Measurements from ENCODE around the gene ZCCHC2. TPM values are rescaled to one million over a fixed set of nuclear protein-coding genes. Genes with fewer than 3 reads are reported as not detected.

ZCCHC2 gene
- total RNA-seq, 1 donor from 2014 or later = 23.9 TPM

DNA sequence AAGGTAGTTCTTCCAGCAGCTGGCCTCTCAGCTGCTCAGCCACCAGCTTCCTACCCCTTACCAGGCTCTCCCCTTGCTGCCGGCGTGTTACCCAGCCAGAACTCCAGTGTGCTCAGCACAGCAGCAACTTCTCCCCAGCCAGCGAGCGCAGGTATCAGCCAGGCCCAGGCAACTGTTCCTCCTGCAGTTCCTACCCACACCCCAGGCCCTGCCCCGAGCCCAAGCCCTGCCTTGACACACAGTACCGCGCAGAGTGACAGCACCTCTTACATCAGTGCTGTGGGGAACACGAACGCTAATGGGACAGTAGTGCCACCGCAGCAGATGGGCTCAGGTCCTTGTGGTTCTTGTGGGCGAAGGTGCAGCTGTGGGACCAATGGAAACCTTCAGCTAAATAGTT is 52.0 kb downstream of the ZCCHC2 start:
- peak; percentile 34 for ATAC-seq
- no peak for DNase-seq (ENCODE audit: low spot score)

DNA sequence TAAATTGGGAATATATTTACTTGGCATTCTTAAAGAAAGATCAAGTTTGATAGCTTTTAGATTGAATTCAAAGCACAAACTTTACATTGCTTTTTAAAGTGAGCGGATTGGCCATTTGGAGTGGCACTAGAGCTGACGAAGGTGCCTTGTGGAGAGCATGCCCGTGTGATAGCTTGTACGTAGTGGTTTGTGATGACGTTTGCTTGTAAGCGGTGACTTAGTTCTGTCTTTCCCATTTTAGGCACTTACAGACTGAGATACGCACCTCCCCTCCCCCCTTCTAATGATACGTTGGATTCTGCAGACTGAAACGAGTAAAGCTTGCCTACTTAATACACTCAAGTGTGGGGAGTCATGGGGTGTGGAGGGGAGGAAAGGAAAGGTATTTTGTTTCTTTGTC is 53.4 kb downstream of the ZCCHC2 start:
- no peak for ATAC-seq
- no peak for DNase-seq (ENCODE audit: low spot score)

DNA sequence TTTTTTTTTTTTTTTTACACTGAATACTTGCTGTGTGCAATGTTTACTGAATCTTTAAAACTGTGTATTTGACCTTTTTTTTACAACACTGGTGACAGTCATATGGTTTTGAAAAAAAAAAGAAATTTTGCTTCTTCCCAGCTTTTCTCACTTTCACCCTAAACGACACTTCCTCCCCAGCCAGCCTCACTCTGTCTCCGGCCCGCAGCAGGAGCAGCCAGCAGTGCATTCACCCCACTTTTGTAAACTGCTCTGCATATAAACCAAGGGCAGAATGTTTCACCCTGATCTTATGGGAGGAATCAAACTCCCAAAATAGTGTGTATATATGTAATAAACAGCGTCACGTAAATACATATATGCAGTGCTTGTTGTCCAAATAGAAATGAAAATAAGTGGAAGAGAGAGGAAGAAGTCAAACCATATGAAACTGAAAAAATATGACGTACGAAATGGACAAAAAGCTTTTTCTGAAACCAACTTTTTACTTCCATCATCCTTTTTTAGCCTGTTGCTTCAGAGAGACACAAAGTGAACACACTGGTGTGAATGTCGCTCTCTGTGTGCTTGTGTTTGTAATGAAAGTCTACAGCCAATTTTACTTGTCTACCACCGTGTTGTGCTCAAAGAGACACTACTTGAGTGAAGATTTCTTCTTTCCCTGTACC is 54.2 kb downstream of the ZCCHC2 start:
- ATAC-seq (peak; percentile 32), DNase-seq (ENCODE audit: low spot score) (no peak)

DNA sequence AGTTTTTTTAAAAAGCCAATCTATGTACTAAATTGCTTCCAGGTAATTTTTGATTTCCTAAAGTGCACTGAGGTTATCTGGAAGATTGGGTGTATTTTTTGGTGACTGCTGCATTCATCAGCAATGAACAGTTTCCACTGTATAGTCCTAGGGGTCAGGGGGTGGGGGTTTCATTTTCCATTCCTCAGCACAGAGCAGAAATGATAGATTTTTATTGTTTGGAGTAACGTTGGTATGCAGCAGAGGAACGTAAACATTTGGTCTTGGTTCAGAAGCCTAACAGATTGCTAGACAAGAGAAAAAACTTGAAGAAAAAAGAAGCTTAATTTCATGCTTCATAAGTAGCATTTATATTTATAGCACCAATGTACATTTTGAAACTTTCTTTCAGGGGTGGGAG is 54.9 kb downstream of the ZCCHC2 start:
- no peak for DNase-seq (ENCODE audit: low spot score)
- no peak for ATAC-seq

DNA sequence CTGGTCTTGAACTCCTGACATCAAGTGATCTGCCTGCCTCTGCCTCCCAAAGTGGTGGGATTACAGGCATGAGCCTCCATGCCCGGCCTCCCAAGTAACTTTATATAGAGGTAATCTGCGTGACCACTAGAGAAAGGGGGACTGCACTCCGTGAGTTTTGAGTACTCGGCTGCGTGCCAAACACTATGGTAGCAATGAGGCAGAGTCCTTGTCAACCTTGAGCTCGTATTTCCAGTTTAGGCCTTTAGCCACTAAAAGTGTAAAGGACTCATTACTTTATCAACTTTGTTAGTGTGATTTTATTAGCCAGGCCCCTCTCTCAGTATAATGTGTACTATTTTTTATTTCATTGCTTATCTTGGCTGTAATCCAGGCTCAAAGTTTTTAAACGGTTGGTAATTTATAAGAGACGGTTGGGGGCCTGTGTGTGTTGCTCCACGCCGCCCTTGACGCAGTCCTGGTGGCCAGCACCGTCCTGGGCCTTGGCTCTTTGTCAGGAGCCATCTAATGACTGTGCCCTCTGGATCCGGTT is 56.2 kb downstream of the ZCCHC2 start:
- DNase-seq (ENCODE audit: low spot score) = no peak
- ATAC-seq = peak; percentile 26

DNA sequence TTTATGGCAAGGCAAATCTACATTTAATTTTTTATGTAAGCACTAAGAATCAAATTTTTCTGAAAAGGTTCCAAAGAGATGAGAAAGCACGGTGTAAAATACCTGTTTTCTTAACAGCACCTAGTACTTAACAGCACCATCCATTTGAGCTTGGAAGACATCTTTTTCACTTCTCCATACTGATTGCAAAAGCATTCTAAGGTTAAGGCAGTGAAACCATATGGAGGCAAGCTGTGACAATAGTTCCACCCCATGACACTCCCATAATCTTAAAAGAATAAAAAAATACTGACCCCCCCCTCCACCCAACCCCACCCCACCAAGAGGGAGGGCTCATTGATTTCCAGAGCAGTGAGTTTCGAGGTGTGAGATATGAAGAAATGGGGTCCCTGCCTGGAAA is 60.6 kb downstream of the ZCCHC2 start:
- ATAC-seq (no peak), DNase-seq (ENCODE audit: low spot score) (no peak)

DNA sequence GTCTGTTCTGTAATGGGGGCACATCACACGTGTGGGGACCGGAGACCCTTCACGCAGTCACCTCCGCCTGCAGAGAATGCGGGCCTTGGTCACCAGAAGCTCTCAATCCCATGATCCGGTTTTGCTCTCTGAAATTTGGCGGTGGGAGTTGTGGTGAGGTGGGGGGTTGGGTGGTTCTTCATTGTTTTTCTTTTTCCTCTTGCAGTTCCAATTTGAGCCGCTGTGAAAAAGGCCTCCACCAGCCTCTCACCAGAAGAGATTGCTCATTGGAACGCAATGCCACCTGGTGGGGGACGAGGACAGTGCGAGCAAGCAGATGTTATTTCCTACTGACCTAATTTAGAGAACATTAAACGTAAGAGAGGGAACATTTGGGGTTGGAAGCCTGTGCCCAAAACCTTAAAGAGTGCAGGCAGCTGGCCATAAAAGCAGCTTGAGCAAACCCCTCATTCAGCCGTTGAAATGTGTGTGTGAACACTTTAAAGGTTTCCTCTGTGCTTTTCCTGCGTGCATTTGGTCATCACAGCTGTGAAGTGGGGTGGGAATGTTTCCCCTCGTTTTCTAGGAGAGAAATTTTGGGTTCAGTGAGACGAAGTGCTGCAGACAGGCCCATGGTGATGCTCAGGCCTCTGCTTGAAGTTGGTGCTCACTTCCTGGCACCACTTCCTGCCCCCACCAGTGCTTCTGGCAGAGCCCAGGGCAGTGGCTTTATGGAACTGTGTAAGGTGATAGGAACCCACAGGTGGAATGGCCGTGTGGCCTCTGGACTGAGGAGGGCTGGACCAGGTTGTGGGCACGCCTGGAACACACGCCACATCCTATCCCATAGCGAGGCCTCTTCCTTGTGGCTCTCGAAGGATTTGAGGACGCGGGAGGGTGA is 61.7 kb downstream of the ZCCHC2 start:
- peak; percentile 75 for DNase-seq (ENCODE audit: low spot score)
- ATAC-seq = peak; percentile 90

DNA sequence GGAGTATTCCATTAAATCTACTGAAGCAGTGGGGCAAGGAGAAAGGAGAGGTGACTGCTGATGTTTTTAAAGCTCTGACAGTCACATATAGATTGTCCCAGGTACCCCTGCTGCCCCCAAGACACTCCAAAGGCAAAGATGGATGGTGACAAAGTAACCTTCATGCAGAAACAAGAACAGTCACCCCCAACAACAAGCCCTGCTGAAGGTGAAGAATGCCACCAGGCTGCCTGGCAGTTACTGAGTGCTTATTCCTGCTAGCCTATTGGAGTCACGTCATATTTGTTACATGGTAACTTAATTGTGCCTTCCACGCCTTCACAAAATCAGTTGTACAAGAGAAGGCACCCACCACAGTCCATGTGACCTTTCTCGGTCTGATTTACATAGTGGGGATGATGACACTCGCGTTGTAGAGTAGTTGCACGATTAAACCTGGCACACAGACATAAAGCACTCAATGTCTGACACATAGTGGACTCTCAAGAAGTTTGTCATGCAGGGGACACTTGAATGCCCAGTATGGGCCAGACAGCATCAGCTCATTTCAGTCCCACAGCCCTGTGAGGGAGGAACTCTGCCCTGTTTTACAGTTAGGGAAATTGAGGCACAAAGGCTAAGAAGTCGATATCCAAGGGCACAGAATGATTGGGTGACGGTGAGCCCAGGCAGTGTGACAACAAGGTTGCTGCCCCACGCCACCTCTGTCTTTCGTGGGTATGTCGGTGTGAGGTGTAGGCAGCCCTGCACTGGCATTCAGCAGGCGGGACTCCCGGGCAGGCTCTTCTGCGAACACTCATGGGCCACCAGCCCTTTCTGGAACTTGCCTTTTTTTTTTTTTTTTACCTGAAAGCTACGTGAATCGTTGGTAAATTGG is 62.7 kb downstream of the ZCCHC2 start:
- no peak for DNase-seq (ENCODE audit: low spot score)
- ATAC-seq = no peak

DNA sequence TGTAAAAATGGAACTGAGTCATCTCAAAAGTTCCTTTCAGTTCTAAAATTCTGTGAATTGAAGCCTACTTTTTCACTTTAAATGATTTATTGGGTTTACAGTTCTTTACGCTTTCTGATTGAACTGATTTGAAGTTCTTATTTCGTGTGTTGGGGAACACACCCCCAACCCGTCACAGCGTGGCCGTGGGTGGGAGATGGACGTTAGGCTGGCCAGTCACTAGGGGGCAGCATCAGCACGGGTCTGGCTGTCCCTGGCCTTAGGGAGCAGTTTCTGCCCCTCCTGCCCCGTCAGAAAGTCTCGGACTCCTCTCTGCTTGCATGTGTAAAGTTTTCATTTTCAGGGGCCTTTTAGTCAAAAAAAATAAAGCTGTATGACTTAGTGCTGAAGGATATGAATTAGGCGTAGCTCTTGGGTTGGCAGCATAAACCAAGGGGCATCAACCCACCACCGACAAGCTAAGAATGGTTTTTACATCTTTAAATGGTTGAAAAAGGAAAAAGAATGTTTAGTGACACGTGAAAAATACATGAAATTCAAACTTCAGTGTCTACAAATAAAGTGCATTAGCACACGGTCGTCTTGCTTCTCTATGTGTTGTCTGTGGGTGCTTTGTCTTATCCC is 63.4 kb downstream of the ZCCHC2 start:
- peak; percentile 68 for ATAC-seq
- DNase-seq (ENCODE audit: low spot score) = peak; percentile 59

DNA sequence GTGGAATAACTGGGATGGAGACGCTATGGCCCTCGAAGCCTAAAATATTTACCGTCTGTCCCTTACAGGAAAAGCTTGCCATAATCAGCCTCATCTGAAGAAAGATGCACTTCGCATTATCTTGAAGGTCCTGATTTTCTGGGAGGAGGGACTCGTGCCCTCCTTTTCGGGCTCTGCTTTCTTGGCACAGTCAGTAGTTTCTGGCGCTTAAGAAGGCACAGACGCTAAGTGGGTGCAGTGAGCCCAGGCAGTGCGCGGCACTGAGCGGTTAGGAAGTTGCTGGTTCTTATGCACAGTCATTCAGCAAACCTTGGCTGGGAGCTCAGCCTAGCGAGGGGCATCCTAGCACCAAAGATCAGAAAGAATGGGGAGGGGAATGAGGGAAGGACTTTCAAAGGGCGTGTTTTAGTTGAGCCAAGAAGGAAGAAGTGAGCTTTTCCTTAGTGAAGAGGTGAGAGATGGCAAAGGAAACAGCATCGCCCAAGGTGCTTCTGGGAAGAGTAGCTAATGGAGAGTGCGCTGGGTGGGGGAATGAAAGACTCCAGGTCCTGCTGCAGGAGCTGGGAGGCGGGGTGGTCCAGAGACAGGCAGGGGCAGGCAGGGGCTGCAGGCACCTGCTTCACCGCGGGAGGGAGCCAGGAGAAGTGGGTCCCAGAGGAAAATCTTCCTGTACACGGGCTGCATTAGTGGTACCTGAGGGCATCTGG is 64.1 kb downstream of the ZCCHC2 start:
- no peak for ATAC-seq

DNA sequence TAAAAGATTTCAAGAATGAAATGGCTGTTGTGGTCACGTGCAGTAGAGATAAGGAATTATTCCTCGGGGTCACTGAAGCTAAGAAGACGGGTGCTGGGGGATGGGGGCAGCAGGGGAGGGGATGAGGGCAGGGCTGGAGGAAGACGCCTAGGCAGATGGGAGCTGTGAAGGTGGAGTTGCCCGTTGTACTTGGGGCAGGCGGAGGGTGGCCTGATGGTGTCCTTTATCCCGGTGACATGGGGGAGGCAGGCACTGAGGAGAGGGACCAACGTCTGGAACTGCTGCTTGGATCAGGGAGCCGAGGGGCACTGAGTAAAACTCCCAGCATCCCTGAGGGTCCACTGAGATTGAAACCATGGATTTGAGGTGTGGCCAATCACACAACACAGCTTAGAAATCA is 64.9 kb downstream of the ZCCHC2 start:
- no peak for ATAC-seq
- no peak for DNase-seq (ENCODE audit: low spot score)

More for the DNA sequence above, 64.1 kb downstream of the ZCCHC2 start:
- DNase-seq (ENCODE audit: low spot score) = no peak

DNA sequence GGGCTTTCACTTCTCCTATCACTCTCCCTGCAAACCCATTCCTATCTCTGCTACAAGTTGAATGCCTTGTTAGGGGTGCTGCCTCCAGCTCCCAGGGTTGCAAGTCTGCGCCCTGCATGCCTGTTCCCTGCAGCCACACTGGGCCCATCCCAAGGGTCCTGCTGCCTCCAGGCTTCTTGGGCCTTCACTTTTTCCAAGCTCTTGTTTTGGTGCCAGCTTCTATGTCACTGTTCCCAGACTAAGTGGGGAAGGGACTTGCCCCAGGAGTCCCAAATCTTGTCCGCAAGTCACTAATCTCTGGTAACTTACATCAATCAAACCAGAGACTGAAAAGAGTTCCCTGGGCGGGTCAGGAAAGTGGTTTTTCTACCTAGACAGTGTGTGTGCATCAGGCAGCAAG is 65.4 kb downstream of the ZCCHC2 start:
- no peak for ATAC-seq

DNA sequence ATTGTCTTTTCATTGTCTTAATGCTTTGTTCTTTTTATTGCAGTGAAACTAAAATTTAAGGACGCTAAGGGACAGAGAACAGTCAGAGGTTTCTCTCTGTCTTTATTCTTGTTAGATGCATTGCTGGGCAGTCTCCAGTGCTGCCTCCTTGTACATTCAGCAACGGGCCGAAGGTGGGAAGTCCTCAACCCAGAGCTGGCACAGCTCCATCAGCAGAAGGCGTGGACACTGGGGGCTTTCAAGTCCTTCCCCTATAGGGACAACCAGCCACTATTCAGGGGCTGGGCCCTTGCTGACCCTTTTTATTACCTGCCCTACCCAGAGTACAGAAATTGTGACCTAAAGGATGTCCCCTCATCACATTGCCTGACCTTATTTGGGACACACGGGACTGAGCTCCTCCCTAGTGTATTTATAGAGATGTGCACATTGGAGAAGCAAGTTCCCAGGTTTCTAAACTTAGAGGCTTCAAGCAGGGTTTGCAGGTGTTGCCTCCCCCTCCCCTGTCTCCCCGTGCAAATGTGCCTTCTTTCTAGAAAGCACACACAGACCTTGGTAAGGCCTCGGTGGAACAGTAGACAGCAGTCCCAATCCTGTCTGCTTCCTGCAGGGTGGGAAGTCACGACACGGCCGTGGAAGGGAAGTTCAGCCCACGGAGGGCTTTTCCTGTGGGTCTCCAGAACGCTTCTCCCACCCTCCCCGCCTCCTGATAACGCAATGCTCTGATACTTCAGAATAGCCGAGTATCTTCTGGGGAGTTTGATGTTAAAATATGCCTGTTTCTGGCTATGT is 68.2 kb downstream of the ZCCHC2 start:
- no peak for DNase-seq (ENCODE audit: low spot score)
- ATAC-seq = no peak

More for the DNA sequence above, 65.4 kb downstream of the ZCCHC2 start:
- no peak for DNase-seq (ENCODE audit: low spot score)

DNA sequence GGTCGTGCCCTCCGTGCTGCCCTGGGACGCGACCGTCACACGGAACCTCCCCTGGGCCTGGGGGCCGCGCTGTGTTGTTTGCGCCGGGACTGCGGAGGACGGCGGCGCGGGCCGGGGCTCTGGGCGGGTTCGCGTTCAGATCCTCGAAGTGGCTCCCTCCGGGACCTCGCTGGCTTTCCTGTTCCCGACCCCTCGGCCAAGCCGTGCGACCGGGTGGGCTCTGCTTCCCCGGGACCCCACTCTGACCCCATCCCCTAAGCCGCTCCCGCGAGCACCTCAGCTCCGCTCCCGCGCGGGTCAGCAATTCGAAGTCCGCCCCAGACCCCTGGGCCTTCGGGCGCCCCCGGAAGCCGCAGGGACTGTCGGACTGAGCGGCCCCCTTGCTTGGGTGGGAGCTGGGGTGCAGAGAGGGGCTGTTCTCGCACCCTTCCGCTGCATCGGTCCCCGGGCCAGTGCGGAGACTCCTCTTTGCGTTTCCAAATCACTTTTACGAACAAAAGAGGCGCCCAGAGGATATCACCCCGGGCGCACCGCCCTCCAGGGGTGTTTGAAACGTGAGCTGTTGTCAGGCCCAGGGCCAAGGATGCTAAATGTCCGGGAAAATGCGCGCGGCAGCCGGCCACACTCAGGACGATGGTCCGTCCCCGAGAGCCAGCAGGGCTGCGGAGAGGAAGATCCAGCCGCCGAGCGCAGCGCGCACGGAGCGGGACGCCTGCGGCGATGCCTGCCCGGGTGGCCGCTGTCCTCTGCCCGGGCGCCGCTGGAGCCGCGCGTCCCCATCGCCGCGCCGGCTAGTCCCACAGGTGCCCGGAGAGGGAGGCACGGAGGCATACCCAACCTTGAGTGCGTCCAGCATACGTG is 73.5 kb downstream of the ZCCHC2 start:
- ATAC-seq = peak; percentile 65
- no peak for DNase-seq (ENCODE audit: low spot score)

DNA sequence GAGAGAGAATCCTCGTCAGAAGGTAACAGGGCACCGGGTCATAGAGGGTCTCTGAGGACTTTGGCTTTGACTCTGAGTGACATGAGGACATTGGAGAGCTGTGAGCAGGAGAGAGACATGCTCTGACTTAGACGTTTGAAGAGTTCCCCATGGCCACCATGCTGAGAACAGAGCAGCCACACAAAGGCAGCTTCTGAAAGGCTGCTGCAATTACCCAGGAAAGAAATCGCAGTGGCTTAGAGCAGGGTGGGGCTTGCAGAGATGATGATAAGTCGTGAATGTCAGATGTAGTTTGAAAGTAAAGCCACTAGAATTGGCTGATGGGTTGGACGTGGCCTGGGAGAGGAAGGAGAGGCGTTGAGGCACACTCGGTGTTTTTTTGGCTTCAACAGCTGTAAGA is 79.0 kb downstream of the ZCCHC2 start:
- no peak for ATAC-seq

DNA sequence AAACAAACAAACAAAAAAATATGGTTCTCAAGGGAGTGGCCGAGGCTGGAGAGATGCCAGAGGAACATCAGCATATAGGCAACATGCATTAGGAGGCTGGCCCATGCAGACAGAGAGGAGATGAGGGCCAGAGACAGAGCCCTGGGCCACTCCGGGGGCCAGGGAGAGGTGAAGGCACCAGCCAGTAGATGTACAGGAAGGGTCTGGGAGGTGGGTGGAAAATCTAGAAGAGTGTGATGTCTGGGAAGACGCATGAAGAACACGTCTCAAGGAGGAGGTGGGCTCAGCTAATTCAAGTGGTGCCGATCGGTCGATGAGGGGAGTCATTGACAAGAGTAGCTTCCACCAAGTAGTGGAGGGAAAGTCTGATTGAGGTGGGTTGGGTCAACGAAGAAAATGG is 79.9 kb downstream of the ZCCHC2 start:
- ATAC-seq (no peak), DNase-seq (ENCODE audit: low spot score) (no peak)

More for the DNA sequence above, 79.0 kb downstream of the ZCCHC2 start:
- DNase-seq (ENCODE audit: low spot score) = no peak

DNA sequence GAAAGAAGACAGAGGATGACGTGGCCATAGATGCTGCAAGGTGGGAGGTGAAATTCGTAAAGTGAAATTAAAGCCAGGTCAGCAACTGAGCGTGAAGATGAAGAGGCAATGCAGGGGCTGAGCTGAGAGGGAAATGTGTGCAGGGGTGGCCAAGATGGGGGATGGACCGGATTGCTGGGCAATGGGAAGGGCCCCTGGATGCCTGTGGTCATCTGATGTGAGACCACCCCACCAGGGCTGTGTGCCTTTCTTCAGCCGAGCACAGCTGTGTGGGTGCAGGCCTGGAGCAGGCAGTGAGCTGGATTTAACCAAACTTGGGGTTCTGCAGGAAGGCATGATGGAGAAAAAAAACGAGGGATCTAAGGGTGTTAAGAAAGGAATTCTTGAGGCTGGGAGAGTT is 80.4 kb downstream of the ZCCHC2 start:
- ATAC-seq (no peak), DNase-seq (ENCODE audit: low spot score) (no peak)

DNA sequence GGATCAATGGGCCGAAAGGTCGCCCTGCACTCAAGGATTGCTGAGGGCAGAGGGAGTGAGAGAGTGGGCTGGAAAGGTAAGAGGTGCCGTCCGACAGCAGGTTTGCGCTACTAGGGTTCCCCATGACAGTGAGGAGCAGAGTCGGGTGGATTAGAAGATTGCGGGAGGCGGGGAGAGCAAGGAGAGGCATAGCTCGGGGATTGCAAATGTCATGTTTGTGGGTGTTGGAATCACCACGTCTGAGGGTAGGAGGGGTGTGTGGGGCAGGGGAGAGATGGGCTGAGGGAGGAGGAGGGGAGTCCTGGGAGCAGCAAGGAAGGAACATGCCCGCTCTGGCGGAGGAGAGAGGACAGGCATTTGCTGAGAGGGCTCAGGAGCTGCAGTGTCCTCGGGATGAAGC is 81.2 kb downstream of the ZCCHC2 start:
- ATAC-seq = no peak
- DNase-seq (ENCODE audit: low spot score) = no peak
